Right ventricle myocardium superior (tissue), 1 donor: ENCODE results near the gene WDPCP. TPM values are rescaled to one million over a fixed set of nuclear protein-coding genes. Genes with fewer than 3 reads are reported as not detected.
"Not testable (repeated sequence)": the region's sequence is repeated elsewhere in the genome, so short reads cannot be mapped to it uniquely, and the experiment has no call there.

ENCODE experiments used
- ATAC-seq: fragments of 200-7000 bp; cut with Tn5 transposase; one replicate; pipeline ENCODE4 v1.9.1; 2020; ENCODE audit warnings: mild to moderate bottlenecking; ENCODE audit not compliant: poor library complexity
- DNase-seq: peaks from one replicate; pipeline ENCODE4 v3.0.0-alpha.2; 2020
- intact Hi-C: fragments of 100-400 bp; cut with DNase I; formaldehyde crosslinking; loops from one replicate; pipeline ENCODE4 v1.11.2; 2022
- total RNA-seq: library from RNA; stranded (reverse); fragmentation: NEBNext Ultra II Directional; extraction: Animal tissue kit (Norgen Biotek cat#: 25700); gene quantifications from one replicate; pipeline ENCODE4 v1.2.1, GENCODE V29; 2021
- donor health status: DM: no; HTN: yes; CAD: no; lungs with severe emphysema.

WDPCP gene
- total RNA-seq, 1 donor from 2014 or later: 12.8 TPM

DNA sequence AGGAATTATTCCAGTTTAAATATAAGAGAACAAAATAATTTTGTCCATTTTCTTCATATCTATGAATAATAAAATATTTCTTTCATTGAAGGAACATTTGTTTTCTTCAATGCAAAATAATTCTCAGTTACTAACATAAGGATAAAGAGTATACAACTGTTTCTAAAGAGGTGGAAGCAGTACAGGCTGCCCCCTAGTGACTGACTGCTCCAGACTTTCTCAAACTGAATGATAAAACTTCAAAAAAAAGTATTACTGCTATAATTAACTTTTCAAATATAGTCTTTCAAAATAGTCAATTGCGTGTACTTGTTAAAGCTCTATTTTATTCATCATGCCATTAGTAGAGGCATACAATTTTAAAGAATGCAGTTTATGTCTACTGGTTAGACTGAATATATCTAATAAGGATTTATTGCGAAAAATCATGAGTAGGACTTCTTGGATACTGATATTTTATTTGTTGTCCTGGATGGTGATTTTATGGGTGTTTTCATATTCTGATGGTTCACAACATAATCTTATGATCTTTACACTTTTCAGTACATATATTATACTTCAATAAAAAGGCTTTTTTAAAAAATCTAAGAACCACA, 100.1 kb downstream of the WDPCP start:
- ATAC-seq (no peak), DNase-seq (no peak)
- intact Hi-C loops: no loop called here

DNA sequence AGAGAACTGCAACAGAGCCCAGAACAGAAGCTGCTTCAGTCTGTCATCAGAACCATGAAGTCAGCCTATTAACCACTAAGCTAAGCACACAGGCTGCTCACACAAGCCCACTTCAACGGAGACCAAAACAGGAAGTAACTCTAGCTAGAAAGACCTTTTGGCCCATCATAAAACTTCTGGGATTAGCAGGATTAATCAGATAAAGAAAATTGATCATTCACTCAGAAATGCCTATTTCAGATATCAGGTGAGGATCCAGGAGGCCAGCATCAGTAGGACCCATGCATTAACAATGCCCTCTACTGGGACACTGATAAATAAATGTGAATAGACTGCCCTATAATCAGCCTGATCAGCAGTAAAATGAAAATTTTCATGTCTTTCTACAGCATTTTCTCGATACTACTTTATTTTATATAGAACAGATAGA, 101.4 kb downstream of the WDPCP start:
- intact Hi-C loops: no loop called here
- DNase-seq: no peak
- ATAC-seq: no peak

DNA sequence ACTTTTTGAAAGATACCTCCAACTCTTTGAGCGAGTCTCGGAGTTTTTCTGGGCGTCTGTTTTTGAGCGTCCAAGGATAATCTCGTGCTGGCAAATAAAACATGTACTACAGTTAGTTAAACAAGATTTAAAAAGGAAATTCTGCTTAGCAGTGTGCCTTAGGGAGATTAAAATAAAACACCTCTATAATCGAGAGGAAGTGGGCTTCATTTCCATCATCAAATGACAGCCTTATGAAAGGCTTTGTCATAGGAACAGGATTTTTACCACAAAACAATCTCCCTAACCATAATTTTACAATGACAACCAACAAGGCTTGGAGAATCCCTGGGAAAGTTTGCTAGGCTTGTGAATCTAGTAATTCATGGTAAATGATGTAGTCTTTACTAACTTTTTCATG, 103.4 kb downstream of the WDPCP start:
- intact Hi-C loops: no loop called here
- DNase-seq (no peak), ATAC-seq (peak; percentile 15)

DNA sequence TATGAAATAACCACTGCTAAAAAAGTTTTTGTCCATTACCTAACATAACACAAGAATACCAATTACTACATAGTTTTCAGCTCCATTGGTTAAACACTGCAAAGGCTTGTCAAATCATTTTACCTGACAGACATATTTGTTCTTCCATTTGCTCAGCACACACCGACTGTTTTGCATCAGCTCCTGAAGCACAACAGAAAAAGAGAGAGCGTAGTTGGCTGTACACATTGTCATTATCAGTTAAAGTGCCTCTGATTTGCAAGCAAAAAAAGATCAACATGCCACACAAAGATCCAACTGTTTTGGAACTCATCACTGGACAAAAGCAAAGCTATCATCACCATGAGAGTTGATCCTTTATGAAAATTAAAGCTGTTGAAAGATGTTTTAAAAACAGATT, 103.8 kb downstream of the WDPCP start:
- DNase-seq (no peak), ATAC-seq (peak; percentile 86)
- intact Hi-C loops: no loop called here

DNA sequence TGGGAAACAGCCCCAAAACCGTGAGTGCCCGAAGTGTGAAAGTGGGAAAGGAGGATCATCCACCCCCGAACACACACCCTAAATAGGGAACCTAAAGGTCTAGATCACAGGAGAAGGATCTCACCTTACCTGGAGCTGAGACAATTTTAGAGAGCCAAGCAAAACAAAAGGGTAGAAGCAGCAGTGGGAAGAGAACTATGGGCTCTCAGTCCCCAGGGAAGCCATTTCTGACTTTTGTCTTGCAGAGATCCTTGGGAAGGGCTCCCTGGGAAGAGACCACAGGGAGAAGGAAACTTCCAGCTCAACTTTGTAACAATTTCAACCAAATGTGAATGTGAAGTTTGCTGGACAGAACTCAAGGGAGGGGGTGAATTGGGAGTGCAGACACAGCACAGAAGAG, 110.6 kb downstream of the WDPCP start:
- no peak for DNase-seq
- ATAC-seq: no peak
- intact Hi-C loops: no loop called here

DNA sequence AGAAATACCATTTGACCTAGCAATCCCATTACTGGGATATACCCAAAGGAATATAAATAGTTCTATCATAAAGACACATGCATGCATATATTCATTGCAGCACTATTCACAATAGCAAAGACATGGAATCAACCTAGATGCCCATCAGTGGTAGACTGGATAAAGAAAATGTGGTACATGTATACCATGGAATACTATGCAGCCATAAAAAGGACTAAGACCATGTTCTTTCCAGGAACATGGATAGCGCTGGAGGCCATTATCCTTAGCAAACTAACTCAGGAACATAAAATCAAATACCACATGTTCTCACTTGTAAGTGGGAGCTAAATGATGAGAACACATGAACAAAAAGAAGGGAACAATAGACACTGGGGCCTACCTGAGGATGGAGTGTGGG, 119.0 kb downstream of the WDPCP start:
- intact Hi-C loops: not testable (repeated sequence)

DNA sequence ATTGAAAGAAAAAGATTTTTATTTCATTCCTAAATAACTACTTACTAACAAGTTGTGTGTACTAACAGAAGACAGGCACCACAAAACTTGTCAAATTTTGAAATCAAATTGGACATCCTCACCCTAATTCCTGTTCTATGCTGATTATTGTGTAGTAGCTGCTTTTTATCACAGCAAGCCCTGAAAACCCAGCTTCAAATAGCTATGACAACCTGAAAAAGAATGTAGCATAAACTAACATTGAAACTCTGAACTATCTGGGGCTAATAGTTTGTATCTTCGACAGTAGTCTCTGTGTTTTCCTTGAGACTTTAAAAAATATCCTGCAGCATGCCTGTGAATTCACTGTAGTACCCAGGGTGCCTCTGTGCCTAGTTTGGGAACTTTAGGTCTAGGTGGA, 122.6 kb downstream of the WDPCP start:
- ATAC-seq (no peak), DNase-seq (no peak)
- intact Hi-C loops: no loop called here

More for the DNA sequence above, 119.0 kb downstream of the WDPCP start:
- not testable (repeated sequence) for ATAC-seq, DNase-seq

DNA sequence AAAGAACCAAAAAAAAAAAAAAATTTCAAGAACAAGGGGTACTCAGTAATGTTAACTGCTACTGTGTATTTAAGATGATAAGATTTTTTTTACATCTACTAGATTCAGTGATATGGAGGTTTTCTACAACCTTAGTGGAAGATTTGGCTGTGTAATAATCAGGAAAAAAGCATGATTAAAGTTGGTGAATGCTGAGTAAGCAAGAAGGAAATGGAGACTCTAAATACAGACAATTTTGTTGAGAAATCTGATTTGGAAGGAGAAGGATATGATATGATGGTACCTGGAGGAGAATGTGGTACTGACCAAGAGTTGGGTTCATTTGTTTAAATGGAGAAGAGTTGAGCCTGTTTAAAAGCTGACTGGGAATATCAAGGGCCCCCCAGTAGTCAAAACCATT, 125.1 kb downstream of the WDPCP start:
- no peak for ATAC-seq
- intact Hi-C loops: no loop called here

DNA sequence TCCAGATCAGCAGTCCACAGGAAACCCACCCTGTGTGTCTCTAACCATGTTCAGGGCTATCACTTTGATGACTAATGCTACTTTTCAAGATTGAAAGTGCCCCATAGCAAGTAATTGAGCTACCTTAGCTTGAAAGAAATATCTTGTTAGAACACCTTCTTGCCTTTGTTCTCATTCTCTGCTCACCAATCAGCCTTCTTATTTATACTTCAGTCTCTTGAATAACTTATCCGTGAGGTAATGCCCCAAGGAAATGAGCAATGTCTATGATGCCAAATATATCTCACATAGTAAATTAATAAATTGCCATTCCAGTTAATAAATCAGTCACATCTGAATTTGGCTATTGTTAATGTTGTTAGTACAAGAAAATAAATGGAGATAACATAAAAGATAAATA, 141.6 kb downstream of the WDPCP start:
- intact Hi-C loops: no loop called here

More for the DNA sequence above, 125.1 kb downstream of the WDPCP start:
- DNase-seq: no peak

DNA sequence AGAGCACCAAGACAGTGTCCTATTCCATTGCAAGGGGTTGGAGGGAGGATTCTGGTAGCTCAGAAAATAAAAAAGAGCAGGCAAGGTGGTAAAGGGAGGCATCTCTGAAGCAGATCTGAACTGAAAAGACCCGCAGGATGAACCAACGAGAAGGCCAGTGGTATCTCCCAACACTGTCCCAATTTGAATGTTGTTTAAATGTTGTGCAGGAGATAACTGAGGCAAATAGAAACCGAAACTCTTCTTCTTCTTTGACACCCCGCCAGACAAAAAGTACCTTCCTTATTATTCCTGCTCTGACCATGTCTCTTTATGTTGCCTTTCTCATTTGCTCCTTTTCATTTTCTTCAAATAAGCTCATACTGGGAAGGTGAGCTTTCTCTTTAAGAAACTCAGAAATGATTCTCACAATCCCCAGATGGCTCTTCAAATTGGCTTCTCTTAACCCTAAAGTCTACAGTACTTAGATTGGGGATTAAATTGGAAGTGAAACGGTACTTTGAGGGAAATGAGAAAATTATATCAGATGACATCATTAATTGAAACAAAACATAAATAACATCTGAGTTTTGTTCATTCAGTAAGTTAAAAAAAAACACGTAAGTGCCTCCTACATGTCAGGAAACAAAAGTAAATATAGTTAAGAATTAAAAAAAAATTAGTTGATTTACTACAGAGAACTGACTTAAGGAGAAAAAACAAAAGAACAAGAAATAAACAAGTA, 143.6 kb downstream of the WDPCP start:
- intact Hi-C loops: no loop called here
- ATAC-seq: no peak
- no peak for DNase-seq

More for the DNA sequence above, 141.6 kb downstream of the WDPCP start:
- ATAC-seq (no peak), DNase-seq (no peak)

DNA sequence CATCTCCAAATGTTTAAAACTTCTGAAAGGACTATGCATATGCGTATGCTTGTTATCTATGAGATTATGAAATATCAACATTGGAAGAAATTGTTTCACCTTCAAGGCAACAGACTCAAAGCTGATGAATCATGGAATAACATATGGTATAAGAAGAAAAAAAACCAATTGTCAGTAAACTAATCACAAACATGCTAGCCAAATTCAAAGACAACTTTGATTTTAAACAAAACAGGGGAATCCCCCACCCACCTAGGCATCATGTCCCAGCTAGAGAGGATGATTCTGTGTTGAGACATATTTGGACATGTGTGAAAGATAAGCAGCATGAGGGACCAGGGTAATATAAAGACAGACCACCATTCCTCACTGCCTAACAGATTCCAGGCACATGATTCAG, 147.7 kb downstream of the WDPCP start:
- ATAC-seq: no peak
- no peak for DNase-seq
- intact Hi-C loops: no loop called here

DNA sequence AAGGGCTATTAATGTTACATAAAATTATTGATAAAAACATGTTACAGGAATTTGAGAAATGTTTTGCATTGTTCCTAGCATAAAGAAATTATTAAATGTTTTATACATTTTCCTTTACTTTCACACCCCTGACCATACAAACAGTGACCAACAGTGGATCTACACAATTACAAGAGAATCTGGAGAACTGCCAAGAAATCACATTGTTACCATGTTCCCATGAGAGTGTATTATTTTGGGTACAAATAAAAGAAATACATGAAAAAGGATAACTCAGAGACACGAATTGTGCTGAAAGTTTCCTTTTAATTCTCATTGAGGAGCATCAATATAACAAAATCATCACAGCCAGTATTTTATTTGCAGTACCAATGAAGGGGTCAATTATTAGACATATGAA, 150.1 kb downstream of the WDPCP start:
- DNase-seq (no peak), ATAC-seq (no peak)
- intact Hi-C loops: no loop called here

DNA sequence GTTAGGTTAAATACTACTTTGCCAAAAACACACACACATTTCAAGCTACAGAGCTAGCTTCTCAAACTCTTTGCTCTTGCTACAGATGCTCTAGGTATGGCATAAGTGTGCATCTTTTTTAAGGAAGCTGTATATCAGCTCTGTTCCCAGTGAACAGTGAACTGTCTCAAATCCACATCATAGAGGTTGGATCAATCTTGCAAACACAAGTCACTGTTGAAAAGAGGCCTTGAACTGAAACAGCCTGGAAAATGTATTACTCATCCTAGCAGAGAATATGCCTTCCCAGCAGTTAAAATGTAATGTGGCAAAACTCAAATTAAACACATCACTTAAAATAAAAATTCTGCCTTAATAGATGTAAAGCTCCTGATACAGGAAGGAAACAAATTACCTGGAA, 151.8 kb downstream of the WDPCP start:
- ATAC-seq (no peak), DNase-seq (no peak)
- intact Hi-C loops: no loop called here

DNA sequence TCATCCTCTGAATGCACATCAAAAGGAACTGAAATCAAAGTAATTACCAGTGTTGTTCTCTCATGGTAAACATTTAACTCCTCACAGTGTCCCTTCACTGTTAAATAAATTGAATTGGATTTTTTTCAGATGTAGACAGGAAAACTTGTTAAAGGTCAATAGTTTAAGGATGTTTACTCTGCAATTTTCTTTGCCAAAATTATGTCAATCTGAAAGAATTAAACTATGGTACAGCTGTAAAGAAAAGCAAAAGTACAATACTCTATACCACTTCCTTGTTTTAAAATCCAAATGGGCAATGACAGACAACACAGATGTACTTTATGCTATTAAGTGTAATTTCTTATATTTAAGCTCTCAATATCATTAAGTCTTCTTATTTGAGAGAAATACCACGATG, 153.2 kb downstream of the WDPCP start:
- intact Hi-C loops: no loop called here
- no peak for DNase-seq

DNA sequence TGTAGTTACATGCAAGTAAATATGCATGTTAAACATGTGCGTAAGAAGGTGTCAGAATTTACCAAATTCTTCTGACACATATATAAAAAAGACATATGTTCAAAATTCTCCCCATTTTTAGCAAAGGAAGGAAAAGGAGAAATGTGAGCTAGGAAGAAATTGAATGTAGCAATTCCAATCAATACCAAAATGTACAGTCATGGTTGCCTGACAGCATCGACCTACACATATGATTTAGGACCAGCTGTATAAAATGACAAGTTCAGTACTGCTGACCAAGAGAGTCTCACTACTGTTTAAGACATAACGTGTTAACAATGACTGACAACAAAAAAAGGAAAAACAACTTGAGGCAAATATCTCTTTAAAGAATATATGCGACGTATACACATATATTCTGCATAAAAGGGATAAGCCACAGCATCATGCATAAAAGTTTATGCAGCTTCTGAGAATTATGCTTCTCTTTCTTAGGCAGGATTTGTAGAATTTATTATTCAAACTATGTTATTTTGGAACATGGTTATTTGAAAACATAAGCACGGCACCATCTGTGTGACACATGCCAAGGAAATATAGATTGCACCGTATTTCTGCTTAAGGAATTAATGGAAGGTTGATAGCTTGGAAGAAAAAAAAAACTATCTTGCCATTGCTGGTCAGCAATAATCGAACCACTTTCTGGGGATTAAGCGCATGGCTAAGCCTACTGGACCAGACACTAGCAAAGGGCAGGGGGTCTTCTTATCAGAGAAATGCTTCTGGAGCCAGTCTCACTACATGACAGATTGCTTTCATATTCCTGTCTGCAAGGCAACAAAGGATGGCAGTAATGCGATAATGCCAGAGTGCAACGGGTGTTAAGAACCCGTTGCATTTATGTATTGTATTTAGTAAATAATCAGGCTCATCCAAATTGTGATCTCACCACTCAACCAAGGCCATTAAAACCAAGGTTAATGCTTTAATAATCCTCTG, 154.0 kb downstream of the WDPCP start:
- ATAC-seq: no peak
- DNase-seq: no peak
- intact Hi-C loops: no loop called here

More for the DNA sequence above, 153.2 kb downstream of the WDPCP start:
- no peak for ATAC-seq

DNA sequence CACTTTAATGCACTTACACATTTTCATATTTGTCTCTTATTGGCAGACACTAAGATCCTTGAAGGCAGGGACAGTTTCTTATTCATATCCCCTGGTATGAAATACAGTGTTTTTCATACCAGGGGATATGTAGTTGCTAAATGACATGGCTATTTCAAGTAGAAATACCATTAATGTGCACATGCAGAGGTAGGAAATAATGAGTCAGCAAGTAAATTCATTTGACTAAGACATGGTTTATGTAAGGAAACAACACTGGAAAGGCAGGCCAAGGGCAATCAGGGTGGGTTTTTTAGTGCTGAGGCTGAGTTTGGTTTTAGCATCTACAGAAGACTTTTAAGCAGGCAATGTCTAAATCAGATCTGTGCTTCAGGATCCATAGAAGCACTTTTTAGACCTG, 155.9 kb downstream of the WDPCP start:
- ATAC-seq (no peak), DNase-seq (no peak)
- intact Hi-C loops: no loop called here

DNA sequence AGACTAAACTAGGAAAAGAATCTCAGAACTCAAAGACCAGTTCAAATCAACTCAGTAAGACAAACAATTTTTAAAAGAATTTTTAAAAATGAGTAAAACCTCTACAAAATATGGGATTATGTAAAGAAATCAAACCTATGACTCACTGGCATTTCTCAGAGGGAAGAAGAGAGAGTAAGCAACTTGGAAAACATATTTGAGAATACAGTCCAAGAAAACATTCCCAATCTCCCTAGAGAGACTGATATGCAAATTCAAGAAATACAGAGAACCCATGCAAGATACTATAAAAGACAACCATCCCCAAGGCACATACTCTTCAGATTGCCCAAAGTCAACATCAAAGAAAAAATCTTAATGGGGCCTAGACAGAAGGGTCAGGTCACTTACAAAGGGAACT, 162.7 kb downstream of the WDPCP start:
- DNase-seq: no peak

DNA sequence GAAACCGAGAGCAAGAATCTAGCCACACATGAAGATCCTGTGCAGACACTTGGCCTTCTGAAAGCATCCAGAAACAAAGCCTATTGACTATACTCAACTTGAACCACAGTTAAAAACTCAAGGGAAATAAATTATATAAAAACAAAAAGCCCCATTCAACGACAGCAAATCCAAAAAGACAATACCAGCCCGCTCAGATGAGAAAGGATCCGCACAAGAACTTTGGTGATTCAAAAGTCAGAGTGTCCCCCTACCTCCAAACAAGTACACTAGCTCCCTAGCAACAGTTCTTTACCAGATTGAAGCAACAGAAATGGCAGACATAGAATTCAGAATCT, 163.2 kb downstream of the WDPCP start:
- ATAC-seq (no peak), DNase-seq (no peak)
- intact Hi-C loops: no loop called here

More for the DNA sequence above, 162.7 kb downstream of the WDPCP start:
- intact Hi-C loops: no loop called here
- ATAC-seq: no peak

DNA sequence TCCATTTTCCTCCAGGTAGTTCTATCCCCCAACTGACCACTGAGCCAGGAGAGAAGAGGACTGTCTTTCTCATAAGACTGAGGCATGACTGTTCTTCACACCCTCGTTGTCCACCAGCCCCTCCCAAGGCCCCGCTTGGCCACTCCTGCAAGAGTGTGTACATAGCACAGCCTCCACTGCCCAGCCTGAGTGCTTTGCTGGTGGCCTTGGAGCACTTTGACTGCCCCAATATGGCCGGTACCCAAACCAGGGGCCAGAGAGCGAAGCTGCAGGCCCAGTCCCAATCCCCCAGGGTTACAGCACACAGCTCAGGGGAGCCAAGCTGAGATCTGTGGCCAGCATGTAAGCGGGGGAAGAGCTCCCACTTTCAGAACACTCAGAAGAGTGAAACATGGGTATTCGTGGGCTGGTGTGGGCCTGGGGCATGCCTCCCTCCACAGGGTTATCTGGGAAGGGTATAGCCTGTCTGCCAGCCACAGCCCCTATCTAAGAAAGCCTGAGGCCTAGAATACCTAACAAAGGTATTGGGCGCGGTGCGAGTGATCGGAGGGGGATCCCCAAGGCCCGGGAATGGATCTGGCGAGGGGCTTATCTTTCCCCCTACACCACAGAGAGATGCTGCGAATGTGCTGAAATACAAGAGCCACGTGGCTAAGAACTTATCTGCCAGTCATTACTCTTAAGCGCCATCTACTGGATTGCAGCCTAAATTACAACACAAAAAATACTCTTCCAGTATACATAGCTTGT, 163.8 kb downstream of the WDPCP start:
- DNase-seq (no peak), ATAC-seq (no peak)
- intact Hi-C loops: no loop called here
